Vagina (tissue), 2 donors: ENCODE results near the gene TOX2.

Source experiments
- POLR2A ChIP-seq, 2 donors: fragments of 450-650 bp; IDR thresholded peaks; one replicate each; pipeline ENCODE4 v1.6.1; 2017; ENCODE audit warnings: antibody characterized with exemption in 2 of 2, mild to moderate bottlenecking in 2 of 2, moderate library complexity in 2 of 2
- POLR2AphosphoS5 ChIP-seq, 2 donors: sonication (generic); formaldehyde crosslinking; IDR thresholded peaks; one replicate each; pipeline ENCODE4 v1.9.0; 2017; ENCODE audit warnings: antibody characterized with exemption in 2 of 2, mild to moderate bottlenecking in 2 of 2, low read depth in 1 of 2; ENCODE audit not compliant: insufficient read depth in 1 of 2
- TF ChIP-seq, protein P1 (sequence below), 3 experiments: fragments of 450-650 bp in 2 of 3; fragments of 200-600 bp in 1 of 3; sonication (generic) in 1 of 3; IDR thresholded peaks; one replicate each; pipeline ENCODE4 v1.5.1; 2017 to 2019; ENCODE audit warnings: antibody characterized with exemption in 3 of 3, mild to moderate bottlenecking in 2 of 3, moderate library complexity in 2 of 3

DNA sequence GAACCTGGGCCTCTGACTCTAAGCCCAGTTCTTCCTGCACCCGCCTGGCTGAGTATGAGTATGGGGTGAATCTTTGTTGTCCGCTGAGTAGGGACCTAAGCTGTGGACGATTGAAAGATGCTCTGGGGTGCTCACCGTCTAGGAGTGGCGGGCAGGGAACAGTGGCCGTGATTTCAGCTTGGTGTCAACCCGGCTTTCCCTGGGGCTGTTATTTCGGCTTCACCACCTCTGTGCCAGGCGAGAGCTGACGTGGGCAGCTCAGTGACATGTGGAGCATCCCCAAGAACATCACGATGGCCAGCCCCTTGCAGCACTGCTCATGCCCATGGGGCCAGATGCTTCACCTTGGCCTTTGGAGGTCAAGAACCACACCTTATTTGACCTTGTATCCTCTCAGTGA is 102.6 kb downstream of the TOX2 start:
- TF ChIP-seq, protein P1, sequence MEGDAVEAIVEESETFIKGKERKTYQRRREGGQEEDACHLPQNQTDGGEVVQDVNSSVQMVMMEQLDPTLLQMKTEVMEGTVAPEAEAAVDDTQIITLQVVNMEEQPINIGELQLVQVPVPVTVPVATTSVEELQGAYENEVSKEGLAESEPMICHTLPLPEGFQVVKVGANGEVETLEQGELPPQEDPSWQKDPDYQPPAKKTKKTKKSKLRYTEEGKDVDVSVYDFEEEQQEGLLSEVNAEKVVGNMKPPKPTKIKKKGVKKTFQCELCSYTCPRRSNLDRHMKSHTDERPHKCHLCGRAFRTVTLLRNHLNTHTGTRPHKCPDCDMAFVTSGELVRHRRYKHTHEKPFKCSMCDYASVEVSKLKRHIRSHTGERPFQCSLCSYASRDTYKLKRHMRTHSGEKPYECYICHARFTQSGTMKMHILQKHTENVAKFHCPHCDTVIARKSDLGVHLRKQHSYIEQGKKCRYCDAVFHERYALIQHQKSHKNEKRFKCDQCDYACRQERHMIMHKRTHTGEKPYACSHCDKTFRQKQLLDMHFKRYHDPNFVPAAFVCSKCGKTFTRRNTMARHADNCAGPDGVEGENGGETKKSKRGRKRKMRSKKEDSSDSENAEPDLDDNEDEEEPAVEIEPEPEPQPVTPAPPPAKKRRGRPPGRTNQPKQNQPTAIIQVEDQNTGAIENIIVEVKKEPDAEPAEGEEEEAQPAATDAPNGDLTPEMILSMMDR (IDR thresholded peaks at IDR 0.05) = no peak
- TF ChIP-seq POLR2AphosphoS5 (IDR thresholded peaks at IDR 0.05; ENCODE audit: insufficient read depth in 1 of 2, low read depth in 1 of 2) (no peak), POLR2A (IDR thresholded peaks at IDR 0.05) (no peak)
